Hepatocyte (in vitro differentiated cells): ENCODE data around the gene SHROOM3. TPM values are rescaled to one million over a fixed set of nuclear protein-coding genes. Genes with fewer than 3 reads are reported as not detected.

Experiments
- DNase-seq: peaks from one replicate; pipeline ENCODE4 v3.0.0-alpha.2; 2016; ENCODE audit warnings: low spot score
- H2AFZ ChIP-seq: fragments of 200-600 bp; sonication (generic); 2 replicates; pipeline ENCODE4 v1.6.0; 2016; ENCODE audit warnings: antibody characterized with exemption, mild to moderate bottlenecking
- H3K27ac ChIP-seq: fragments of 200-600 bp; sonication (generic); 2 replicates; pipeline ENCODE4 v1.5.1; 2016; ENCODE audit warnings: mild to moderate bottlenecking
- H3K27me3 ChIP-seq: fragments of 200-600 bp; sonication (generic); 2 replicates; pipeline ENCODE4 v1.6.1; 2016
- H3K36me3 ChIP-seq: fragments of 200-600 bp; sonication (generic); replicated peaks from 2 replicates; pipeline ENCODE4 v1.5.1; 2016; ENCODE audit warnings: low read depth; ENCODE audit not compliant: insufficient read depth
- H3K4me1 ChIP-seq: fragments of 200-600 bp; sonication (generic); 2 replicates; pipeline ENCODE4 v1.5.1; 2016; ENCODE audit warnings: mild to moderate bottlenecking, moderate library complexity; ENCODE audit not compliant: insufficient read depth
- H3K4me2 ChIP-seq: fragments of 200-600 bp; sonication (generic); 2 replicates; pipeline ENCODE4 v1.6.0; 2016
- H3K4me3 ChIP-seq: fragments of 200-600 bp; sonication (generic); 2 replicates; pipeline ENCODE4 v1.5.1; 2016; ENCODE audit warnings: mild to moderate bottlenecking
- H3K79me2 ChIP-seq: fragments of 200-600 bp; sonication (generic); 2 replicates; pipeline ENCODE4 v1.6.0; 2017; ENCODE audit warnings: mild to moderate bottlenecking
- H3K9me2 ChIP-seq: fragments of 200-600 bp; sonication (generic); replicated peaks from 2 replicates; pipeline ENCODE4 v1.6.0; 2017; ENCODE audit warnings: mild to moderate bottlenecking; ENCODE audit not compliant: insufficient read depth
- H3K9me3 ChIP-seq: fragments of 200-600 bp; sonication (generic); 2 replicates; pipeline ENCODE4 v1.5.1; 2016; ENCODE audit warnings: low read depth, mild to moderate bottlenecking
- H4K20me1 ChIP-seq: fragments of 200-600 bp; sonication (generic); 2 replicates; pipeline ENCODE4 v1.6.0; 2016; ENCODE audit warnings: mild to moderate bottlenecking; ENCODE audit not compliant: insufficient read depth, poor library complexity, severe bottlenecking
- EZH2 ChIP-seq: fragments of 200-600 bp; sonication (generic); IDR thresholded peaks from 2 replicates; pipeline ENCODE4 v1.6.1; 2016; ENCODE audit warnings: antibody characterized with exemption, mild to moderate bottlenecking, borderline replicate concordance
- EZH2phosphoT487 ChIP-seq: fragments of 200-600 bp; sonication (generic); IDR thresholded peaks from one replicate; pipeline ENCODE4 v1.6.1; 2018; ENCODE audit warnings: antibody characterized with exemption, mild to moderate bottlenecking, low read depth, moderate library complexity; ENCODE audit not compliant: unreplicated experiment, severe bottlenecking
- WGBS: methylation state at CpG from one replicate; pipeline ENCODE4 v1.1.6; 2016; ENCODE audit warnings: low lambda C conversion rate; ENCODE audit errors: missing lambda C conversion rate; 5-methylcytosine and 5-hydroxymethylcytosine counted together
- polyA plus RNA-seq: library from polyadenylated mRNA; unstranded; fragments of >200 nt; fragmentation: Nextera tagmentation; extraction: Ambion mirVana; gene quantifications from 2 replicates; pipeline ENCODE4 v1.2.1, GENCODE V29; 2016
- total RNA-seq: library from RNA; depleted of rRNA; stranded (reverse); fragments of >200 nt; gene quantifications from 2 replicates; pipeline ENCODE4 v1.2.3, GENCODE V29; 2014
- TF ChIP-seq, protein P1 (sequence below): fragments of 200-600 bp; sonication (generic); IDR thresholded peaks from 2 replicates; pipeline ENCODE4 v1.5.1; 2016; ENCODE audit warnings: antibody characterized with exemption, mild to moderate bottlenecking; ENCODE audit not compliant: poor library complexity

Gene SHROOM3
- total and polyA plus RNA-seq, 2 experiments from 2014 or later, result 35.0 to 63.1 TPM

DNA sequence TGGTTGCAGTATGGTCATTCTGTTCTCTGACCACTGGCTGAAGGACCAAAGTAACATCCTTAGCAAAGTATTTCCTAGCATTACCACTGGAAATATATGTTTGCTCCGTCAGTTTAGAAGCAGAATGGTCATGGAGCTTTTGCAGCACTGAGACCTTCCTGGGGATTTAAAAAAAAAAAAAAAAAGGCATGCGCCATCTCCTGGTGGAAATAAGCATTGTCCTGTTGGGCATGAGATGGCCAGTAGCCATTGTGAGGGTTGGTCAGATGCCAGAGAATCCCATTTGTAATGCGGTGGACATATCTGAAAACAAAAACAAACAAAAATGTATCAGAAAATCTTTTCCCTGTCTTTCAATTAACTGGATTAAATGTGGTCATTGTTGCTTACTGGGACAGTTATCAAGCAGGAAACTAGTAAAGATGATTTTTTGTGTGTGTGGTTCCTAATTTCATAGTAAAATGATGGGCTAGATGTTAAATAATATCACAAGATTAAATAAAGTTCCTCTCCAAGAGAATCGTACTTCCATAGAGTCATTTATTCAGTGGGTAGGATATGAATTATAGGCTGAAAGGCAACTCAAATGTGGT lies 323.4 kb downstream of the SHROOM3 start:
- Histone ChIP-seq H3K27me3 (no peaks in the 10 kb centered on the region), H3K9me2 (no peaks in the 10 kb centered on the region), H3K4me2 (no peak overlapping the region), H3K4me3 (no peak overlapping the region), H3K4me1 (no peaks in the 10 kb centered on the region), H3K27ac (no peak overlapping the region), H3K9me3 (no peaks in the 10 kb centered on the region), H3K79me2 (no peaks in the 10 kb centered on the region), H2AFZ (no peak overlapping the region), H3K36me3 (no peaks in the 10 kb centered on the region), H4K20me1 (no peaks in the 10 kb centered on the region)
- WGBS, result 34% methylated on average over 4 of the region's 4 CpGs
- peak; percentile 65 for DNase-seq
- TF ChIP-seq EZH2phosphoT487 (no peak), EZH2 (no peak)
- TF ChIP-seq, protein P1, sequence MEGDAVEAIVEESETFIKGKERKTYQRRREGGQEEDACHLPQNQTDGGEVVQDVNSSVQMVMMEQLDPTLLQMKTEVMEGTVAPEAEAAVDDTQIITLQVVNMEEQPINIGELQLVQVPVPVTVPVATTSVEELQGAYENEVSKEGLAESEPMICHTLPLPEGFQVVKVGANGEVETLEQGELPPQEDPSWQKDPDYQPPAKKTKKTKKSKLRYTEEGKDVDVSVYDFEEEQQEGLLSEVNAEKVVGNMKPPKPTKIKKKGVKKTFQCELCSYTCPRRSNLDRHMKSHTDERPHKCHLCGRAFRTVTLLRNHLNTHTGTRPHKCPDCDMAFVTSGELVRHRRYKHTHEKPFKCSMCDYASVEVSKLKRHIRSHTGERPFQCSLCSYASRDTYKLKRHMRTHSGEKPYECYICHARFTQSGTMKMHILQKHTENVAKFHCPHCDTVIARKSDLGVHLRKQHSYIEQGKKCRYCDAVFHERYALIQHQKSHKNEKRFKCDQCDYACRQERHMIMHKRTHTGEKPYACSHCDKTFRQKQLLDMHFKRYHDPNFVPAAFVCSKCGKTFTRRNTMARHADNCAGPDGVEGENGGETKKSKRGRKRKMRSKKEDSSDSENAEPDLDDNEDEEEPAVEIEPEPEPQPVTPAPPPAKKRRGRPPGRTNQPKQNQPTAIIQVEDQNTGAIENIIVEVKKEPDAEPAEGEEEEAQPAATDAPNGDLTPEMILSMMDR, result peak; percentile 75

- no peak overlapping the region for H3K27ac ChIP-seq
- TF ChIP-seq, protein P1, result no peak
- no peak for TF ChIP-seq EZH2phosphoT487
- TF ChIP-seq EZH2, result no peak
- DNase-seq, result no peak
- no peaks in the 10 kb centered on the region for H3K4me1 ChIP-seq
- WGBS, result 96% methylated on average over 3 of the region's 3 CpGs
- no peaks in the 10 kb centered on the region for H3K9me3 ChIP-seq
- H3K9me2 ChIP-seq, result no peaks in the 10 kb centered on the region
- no peaks in the 10 kb centered on the region for H4K20me1 ChIP-seq
- H3K4me2 ChIP-seq, result no peak overlapping the region
- no peaks in the 10 kb centered on the region for H3K79me2 ChIP-seq
- no peak overlapping the region for H3K4me3 ChIP-seq
- no peaks in the 10 kb centered on the region for H3K27me3 ChIP-seq
- H2AFZ ChIP-seq, result no peak overlapping the region
- H3K36me3 ChIP-seq, result no peaks in the 10 kb centered on the region
Observed at GRCh38 chr4:76758996-76759395, 324.0 kb downstream of the SHROOM3 start.

- TF ChIP-seq, protein P1, result no peak
- no peak for TF ChIP-seq EZH2
- TF ChIP-seq EZH2phosphoT487, result no peak
- 94% methylated on average over 3 of the region's 3 CpGs for WGBS
- Histone ChIP-seq H3K36me3 (no peaks in the 10 kb centered on the region), H3K9me2 (no peaks in the 10 kb centered on the region), H3K27ac (no peak overlapping the region), H3K79me2 (no peaks in the 10 kb centered on the region), H2AFZ (no peak overlapping the region), H3K4me2 (no peak overlapping the region), H3K4me1 (no peaks in the 10 kb centered on the region), H3K9me3 (no peaks in the 10 kb centered on the region), H3K4me3 (no peak overlapping the region), H4K20me1 (no peaks in the 10 kb centered on the region), H3K27me3 (no peaks in the 10 kb centered on the region)
- no peak for DNase-seq
Observed at GRCh38 chr4:76760193-76760592, 325.2 kb downstream of the SHROOM3 start.
